GM18951 (cell line): ENCODE measurements around the gene RMC1.
"Not testable (repeated sequence)": the region's sequence is repeated elsewhere in the genome, so short reads cannot be mapped to it uniquely, and the experiment has no call there.

Experiments
- POLR2A ChIP-seq: IDR thresholded peaks from 4 replicates; pipeline ENCODE4 v1.6.1; 2011; ENCODE audit warnings: mild to moderate bottlenecking; ENCODE audit not compliant: insufficient read length, insufficient read depth; ENCODE audit errors: extremely low read depth
- in situ Hi-C: fragments of 300-500 bp; cut with MboI; formaldehyde crosslinking; loops from one replicate; pipeline ENCODE4 v1.12.0; 2022; ENCODE audit warnings: low sequenced_read_pairs, mixed read lengths, inconsistent platforms; ENCODE audit not compliant: unreplicated experiment

The RMC1 gene

GRCh38 chr18:23484561-23485182 is 18.6 kb upstream of the RMC1 start:
- TF ChIP-seq POLR2A: no peak
- in situ Hi-C loops: no loop called here

GRCh38 chr18:23485386-23485785 is 17.9 kb upstream of the RMC1 start:
- in situ Hi-C loops: no loop called here
- TF ChIP-seq POLR2A: no peak

DNA sequence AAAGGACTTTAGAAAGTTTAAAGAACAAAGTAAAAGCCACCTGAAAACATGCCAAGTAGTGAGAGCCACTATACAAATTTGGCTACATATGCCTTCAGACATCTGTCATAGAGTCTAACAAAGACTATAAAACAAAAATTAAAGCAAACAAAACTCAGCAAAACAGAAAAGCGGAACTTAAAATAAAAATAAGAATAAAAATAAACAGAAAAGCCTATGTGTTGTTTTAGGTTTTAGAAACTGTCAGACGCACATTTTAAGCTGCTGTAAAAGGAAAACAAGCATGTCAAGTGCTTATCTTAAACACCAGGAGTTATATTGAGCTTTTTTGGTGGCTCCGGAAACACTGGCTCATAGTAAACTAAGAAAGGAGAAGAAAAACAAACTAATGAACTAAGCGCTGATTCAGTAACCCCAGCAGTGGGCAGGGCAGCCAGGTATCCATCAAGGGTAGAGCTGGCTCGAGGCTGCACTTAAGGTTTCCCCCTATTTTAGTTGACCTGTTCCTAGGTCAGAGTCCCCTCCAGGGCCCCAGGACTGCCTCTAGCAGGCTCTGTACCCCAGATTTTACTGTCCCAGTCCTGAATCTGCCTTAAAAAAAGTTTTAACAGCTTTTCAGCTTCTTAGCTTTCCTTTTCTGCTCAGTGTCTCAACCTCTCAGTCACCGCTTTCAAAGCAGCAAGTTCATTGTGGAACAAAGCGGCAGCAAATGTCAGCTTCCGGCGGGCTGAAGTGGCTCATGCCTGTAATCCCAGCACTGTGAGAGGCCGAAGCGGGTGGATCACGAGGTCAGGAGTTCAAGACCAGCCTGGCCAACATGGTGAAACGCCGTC is 15.4 kb upstream of the RMC1 start:
- TF ChIP-seq POLR2A: no peak

DNA sequence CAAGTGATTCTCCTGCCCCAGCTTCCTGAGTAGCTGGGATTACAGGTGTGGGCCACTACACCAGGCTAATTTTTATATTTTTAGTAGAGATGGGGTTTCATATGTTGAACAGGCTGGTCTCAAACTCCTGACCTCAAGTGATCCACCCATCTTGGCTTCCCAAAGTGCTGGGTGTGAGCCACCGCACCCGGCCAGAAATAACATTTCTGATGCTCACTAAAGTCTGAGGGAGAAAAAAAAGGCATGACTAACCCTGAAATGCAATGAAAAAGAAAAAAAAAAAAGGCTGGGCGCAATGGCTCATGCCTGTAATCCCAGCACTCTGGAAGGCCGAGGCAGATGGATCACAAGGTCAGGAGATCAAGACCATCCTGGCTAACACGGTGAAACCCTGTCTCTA is 13.7 kb upstream of the RMC1 start:
- in situ Hi-C loops: not testable (repeated sequence)

More for the DNA sequence above, 15.4 kb upstream of the RMC1 start:
- in situ Hi-C loops: no loop called here

- in situ Hi-C loops: no loop called here
- TF ChIP-seq POLR2A: no peak
Observed at GRCh38 chr18:23493654-23494053, 9.7 kb upstream of the RMC1 start.

- in situ Hi-C loops: no loop called here
Observed at GRCh38 chr18:23494992-23495391, 8.3 kb upstream of the RMC1 start.

DNA sequence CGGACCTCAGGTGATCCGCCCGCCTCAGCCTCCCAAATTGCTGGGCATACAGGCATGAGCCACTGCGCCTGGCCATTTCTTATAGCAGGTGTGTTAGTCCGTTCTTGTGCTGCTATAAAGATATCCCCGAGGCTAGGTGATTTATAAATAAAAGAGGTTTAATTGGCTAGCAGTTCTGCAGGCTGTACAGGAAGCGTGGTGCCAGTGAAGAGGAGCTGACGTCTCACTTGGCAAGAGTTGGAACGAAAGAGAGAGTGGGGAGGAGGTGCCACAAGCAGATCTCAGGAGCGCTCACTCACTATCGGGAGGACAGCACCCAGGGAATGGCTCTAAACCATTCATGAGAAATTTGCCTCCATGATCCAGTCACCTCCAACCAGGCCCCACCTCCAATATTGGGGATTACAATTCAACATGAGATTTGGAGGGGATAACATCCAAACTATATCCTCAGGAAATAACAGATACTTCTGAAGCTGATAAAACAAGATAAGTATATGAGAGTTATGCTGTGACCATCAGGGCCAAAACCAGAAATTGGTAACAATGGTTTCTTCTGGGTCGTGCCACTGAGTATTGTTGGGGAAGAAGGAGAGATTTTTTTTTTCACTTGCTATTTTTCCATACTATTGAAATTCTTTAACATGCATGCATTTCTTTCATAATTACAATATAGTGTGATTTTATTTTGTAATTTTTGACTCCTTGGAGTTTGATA is 7.4 kb upstream of the RMC1 start:
- no peak for TF ChIP-seq POLR2A
- in situ Hi-C loops: no loop called here

More at GRCh38 chr18:23494992-23495391, 8.3 kb upstream of the RMC1 start:
- TF ChIP-seq POLR2A: no peak

DNA sequence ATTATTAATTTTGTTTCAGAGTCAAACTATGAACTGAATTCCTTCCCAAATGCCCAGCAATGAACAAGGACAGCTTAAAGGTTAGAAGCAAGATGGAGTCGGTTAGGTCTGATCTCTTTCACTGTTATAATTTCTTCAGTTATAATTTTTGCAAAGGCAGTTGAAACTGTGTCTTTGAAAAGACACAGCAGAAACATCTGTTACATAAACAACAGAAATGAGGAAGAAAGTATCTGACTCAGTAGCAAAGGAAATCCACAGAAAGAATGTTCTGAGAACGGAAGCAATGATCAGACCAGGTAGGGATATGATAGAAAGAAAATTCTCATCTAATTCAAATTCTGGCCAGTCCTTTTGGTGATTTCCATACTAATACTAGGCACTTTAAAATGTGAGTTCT is 5.2 kb upstream of the RMC1 start:
- in situ Hi-C loops: no loop called here
- no peak for TF ChIP-seq POLR2A

DNA sequence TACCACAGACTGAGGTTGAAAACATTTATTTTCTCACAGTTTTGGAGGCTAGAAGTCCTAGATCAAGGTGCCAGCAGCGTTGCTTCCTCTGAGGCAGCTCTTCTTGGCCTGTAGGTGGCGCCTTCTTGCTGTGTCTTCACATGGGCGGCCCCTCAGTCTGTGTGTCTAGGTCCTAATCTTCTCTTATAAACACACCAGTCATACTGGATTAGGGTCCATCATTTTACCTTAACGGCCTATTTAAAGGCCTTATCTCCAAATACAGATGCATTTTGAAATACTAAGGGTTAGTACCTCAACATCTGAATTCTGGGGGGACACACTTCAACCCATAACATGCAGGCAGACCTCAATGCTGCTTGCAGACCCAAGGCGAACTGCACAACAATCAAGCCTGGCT is 4.4 kb upstream of the RMC1 start:
- in situ Hi-C loops: no loop called here

GRCh38 chr18:23499291-23499781 is 4.0 kb upstream of the RMC1 start:
- in situ Hi-C loops: no loop called here
- no peak for TF ChIP-seq POLR2A

More for the DNA sequence above, 4.4 kb upstream of the RMC1 start:
- TF ChIP-seq POLR2A: no peak

DNA sequence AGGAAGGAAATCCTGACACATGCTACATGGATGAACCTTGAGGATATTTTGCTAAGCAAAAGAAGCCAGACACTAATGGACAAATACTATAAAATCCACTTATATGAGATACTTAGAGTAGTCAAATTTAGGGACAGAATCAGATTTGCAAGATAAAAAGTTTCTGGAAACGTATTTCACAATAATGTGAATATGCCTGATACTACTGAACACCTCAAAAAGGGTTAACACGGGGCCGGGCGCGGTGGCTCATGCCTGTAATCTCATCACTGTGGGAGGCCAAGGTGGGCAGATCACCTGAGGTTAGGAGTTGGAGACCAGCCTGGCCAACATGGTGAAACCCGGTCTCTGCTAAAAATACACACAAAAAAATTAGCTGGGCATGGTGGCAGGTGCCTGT is 1.7 kb upstream of the RMC1 start:
- in situ Hi-C loops: no loop called here

GRCh38 chr18:23502516-23503037 is 734 bp upstream of the RMC1 start:
- in situ Hi-C loops: no loop called here
- no peak for TF ChIP-seq POLR2A

More for the DNA sequence above, 1.7 kb upstream of the RMC1 start:
- no peak for TF ChIP-seq POLR2A

GRCh38 chr18:23503963-23504344 is 643 bp downstream of the RMC1 start:
- in situ Hi-C loops: no loop called here
- no peak for TF ChIP-seq POLR2A
